HepG2 (cell line): Measurements from ENCODE around the gene ABCF1. TPM values are rescaled to one million over a fixed set of nuclear protein-coding genes. Genes with fewer than 3 reads are reported as not detected.

Experiments
- MAFF ChIP-seq: IDR thresholded peaks from 2 replicates; pipeline ENCODE4 v1.6.1; 2011; ENCODE audit warnings: low read depth, low read length, improper control_type of control experiment
- MEIS2 ChIP-seq: sonication (generic); formaldehyde crosslinking; IDR thresholded peaks from 2 replicates; pipeline ENCODE4 v1.9.0; 2021; ENCODE audit warnings: mild to moderate bottlenecking, missing genetic modification reagents
- MIXL1 ChIP-seq: IDR thresholded peaks from 2 replicates; pipeline ENCODE4 v1.6.1; 2016
- PLRG1 ChIP-seq: fragments of 450-650 bp; conservative IDR thresholded peaks from 2 replicates; pipeline ENCODE4 v1.6.1; 2016
- TCF12 ChIP-seq, 2 experiments: fragments of 450-650 bp in 1 of 2; sonication (generic) in 1 of 2; formaldehyde crosslinking in 1 of 2; IDR thresholded peaks; 2 replicates each; pipeline versions ENCODE4 v1.6.1 to v1.8.0; 2017 to 2022; ENCODE audit warnings: antibody characterized with exemption in 1 of 2, mild to moderate bottlenecking in 1 of 2, missing genetic modification reagents in 1 of 2, moderate library complexity in 1 of 2
- XBP1 ChIP-seq: sonication (generic); formaldehyde crosslinking; IDR thresholded peaks from 2 replicates; pipeline ENCODE4 v1.5.0; 2020; ENCODE audit warnings: missing genetic modification reagents
- ZFAT ChIP-seq: sonication (generic); formaldehyde crosslinking; conservative IDR thresholded peaks from 2 replicates; pipeline ENCODE4 v1.8.1; 2023; ENCODE audit warnings: missing genetic modification reagents, inconsistent platforms
- ZFP37 ChIP-seq: sonication (generic); formaldehyde crosslinking; IDR thresholded peaks from 2 replicates; pipeline ENCODE4 v1.4.0; 2020; ENCODE audit warnings: missing genetic modification reagents, borderline replicate concordance
- ZMYM4 ChIP-seq: sonication (generic); formaldehyde crosslinking; IDR thresholded peaks from 2 replicates; pipeline ENCODE4 v1.8.1; 2023; ENCODE audit warnings: mild to moderate bottlenecking, missing genetic modification reagents
- ZSCAN25 ChIP-seq: sonication (generic); formaldehyde crosslinking; IDR thresholded peaks from 2 replicates; pipeline ENCODE4 v1.8.0; 2022; ENCODE audit warnings: mild to moderate bottlenecking, missing genetic modification reagents
- polyA plus RNA-seq, 8 experiments: library from polyadenylated mRNA; depleted of rRNA in 3 of 8; stranded (reverse) in 7 of 8; unstranded in 1 of 8; fragments of >200 nt; fragmentation: Illumina TruSeq in 4 of 8; extraction: Trizol in 4 of 8; gene quantifications; 2 replicates each; pipeline versions ENCODE4 v1.2.1 to v1.2.3, GENCODE V29; 2011 to 2016; ENCODE audit warnings: low read depth in 4 of 8, missing spikeins in 1 of 8, mixed read lengths in 1 of 8; ENCODE audit not compliant: insufficient read depth in 1 of 8
- total RNA-seq, 5 experiments: library from RNA; depleted of rRNA; stranded (reverse); fragments of >200 nt; fragmentation: Illumina TruSeq; extraction: Trizol; gene quantifications; 2 replicates each; pipeline ENCODE4 v1.2.3, GENCODE V29; 2016; ENCODE audit warnings: low read depth in 1 of 5
- TF ChIP-seq, protein P1 (sequence below): sonication (generic); formaldehyde crosslinking; IDR thresholded peaks from 2 replicates; pipeline ENCODE4 v1.5.0; 2020; ENCODE audit warnings: mild to moderate bottlenecking, missing genetic modification reagents
- TF ChIP-seq, protein P2 (sequence below): sonication (generic); formaldehyde crosslinking; IDR thresholded peaks from 2 replicates; pipeline ENCODE4 v1.4.0; 2020; ENCODE audit warnings: mild to moderate bottlenecking, low read depth, missing genetic modification reagents
- TF ChIP-seq, protein P3 (sequence below): sonication (generic); formaldehyde crosslinking; IDR thresholded peaks from 2 replicates; pipeline ENCODE4 v1.4.0; 2020; ENCODE audit warnings: missing genetic modification reagents, borderline replicate concordance
- TF ChIP-seq, protein P4 (sequence below): sonication (generic); formaldehyde crosslinking; IDR thresholded peaks from 2 replicates; pipeline ENCODE4 v1.4.0; 2020; ENCODE audit warnings: mild to moderate bottlenecking, missing genetic modification reagents
- TF ChIP-seq, protein P5 (sequence below): sonication (generic); formaldehyde crosslinking; IDR thresholded peaks from 2 replicates; pipeline ENCODE4 v1.9.0; 2021; ENCODE audit warnings: missing genetic modification reagents, mild to moderate bottlenecking, borderline replicate concordance
- TF ChIP-seq, protein P6 (sequence below): sonication (generic); formaldehyde crosslinking; IDR thresholded peaks from 2 replicates; pipeline ENCODE4 v1.4.0; 2020; ENCODE audit warnings: missing genetic modification reagents, borderline replicate concordance
- TF ChIP-seq, protein P7 (sequence below): sonication (generic); formaldehyde crosslinking; conservative IDR thresholded peaks from 2 replicates; pipeline ENCODE4 v1.8.0; 2022; ENCODE audit warnings: missing genetic modification reagents

ABCF1 gene
- total and polyA plus RNA-seq, 2 of the 13 experiments (the other 11 are each of a cell fraction or from before 2014, with no cell fraction given): 25.4 to 98.9 TPM

DNA sequence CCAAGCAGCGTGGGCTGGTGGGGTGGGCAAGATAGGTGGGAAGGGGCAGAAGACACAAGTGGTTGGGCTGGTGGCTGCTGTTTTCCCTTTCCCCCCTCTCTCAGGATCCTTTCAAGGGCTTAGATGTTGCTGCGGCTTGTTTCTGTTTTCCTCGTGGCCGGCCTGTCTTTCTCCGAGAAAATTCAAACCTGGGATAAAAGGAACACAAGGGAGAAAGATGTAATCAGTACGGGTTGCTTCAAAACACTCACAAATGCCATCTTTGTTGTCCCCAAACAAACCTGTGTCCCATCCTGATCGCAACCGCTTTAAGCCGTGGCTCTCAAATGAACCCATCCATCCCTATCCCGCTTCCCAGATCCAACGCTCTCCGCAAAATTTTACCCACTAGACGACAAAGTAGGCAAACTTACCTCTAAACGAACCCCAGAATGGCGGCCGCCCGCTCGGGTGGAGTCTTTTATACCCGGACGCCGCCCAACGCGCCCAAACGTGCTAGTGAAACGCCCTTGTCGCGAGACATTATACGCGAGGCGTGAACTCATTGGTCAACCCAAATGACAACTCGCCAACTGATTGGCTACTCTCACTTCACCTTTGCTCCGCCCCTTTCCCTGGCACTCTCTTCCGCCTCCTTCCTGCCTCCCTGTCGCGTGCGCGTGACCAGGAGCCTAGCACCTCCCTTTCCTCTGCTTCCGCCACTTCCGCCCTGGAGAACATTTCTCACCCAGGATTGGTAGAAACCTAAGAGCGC, 45.7 kb downstream of the ABCF1 start, which contains the start of gene PPP1R10 (continued):
- TF ChIP-seq, protein P1, sequence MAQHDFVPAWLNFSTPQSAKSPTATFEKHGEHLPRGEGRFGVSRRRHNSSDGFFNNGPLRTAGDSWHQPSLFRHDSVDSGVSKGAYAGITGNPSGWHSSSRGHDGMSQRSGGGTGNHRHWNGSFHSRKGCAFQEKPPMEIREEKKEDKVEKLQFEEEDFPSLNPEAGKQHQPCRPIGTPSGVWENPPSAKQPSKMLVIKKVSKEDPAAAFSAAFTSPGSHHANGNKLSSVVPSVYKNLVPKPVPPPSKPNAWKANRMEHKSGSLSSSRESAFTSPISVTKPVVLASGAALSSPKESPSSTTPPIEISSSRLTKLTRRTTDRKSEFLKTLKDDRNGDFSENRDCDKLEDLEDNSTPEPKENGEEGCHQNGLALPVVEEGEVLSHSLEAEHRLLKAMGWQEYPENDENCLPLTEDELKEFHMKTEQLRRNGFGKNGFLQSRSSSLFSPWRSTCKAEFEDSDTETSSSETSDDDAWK (CRISPR knock-in tag): no peak
- TF ChIP-seq ZFP37 (CRISPR knock-in tag): no peak
- peak; percentile 75; the same call in 1 of the 2 replicates for TF ChIP-seq ZMYM4 (CRISPR knock-in tag)
- TF ChIP-seq, protein P2, sequence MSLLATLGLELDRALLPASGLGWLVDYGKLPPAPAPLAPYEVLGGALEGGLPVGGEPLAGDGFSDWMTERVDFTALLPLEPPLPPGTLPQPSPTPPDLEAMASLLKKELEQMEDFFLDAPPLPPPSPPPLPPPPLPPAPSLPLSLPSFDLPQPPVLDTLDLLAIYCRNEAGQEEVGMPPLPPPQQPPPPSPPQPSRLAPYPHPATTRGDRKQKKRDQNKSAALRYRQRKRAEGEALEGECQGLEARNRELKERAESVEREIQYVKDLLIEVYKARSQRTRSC (CRISPR knock-in tag): no peak
- TF ChIP-seq ZFAT (CRISPR knock-in tag): 0 out of 2 replicates have a peak, but pooled peaks have one; percentile 65
- TF ChIP-seq PLRG1: no peak
- TF ChIP-seq, protein P3, sequence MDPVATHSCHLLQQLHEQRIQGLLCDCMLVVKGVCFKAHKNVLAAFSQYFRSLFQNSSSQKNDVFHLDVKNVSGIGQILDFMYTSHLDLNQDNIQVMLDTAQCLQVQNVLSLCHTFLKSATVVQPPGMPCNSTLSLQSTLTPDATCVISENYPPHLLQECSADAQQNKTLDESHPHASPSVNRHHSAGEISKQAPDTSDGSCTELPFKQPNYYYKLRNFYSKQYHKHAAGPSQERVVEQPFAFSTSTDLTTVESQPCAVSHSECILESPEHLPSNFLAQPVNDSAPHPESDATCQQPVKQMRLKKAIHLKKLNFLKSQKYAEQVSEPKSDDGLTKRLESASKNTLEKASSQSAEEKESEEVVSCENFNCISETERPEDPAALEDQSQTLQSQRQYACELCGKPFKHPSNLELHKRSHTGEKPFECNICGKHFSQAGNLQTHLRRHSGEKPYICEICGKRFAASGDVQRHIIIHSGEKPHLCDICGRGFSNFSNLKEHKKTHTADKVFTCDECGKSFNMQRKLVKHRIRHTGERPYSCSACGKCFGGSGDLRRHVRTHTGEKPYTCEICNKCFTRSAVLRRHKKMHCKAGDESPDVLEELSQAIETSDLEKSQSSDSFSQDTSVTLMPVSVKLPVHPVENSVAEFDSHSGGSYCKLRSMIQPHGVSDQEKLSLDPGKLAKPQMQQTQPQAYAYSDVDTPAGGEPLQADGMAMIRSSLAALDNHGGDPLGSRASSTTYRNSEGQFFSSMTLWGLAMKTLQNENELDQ: no peak
- TF ChIP-seq MEIS2 (CRISPR knock-in tag): peak; percentile 75; the same call in 1 of the 2 replicates
- TF ChIP-seq, protein P4, sequence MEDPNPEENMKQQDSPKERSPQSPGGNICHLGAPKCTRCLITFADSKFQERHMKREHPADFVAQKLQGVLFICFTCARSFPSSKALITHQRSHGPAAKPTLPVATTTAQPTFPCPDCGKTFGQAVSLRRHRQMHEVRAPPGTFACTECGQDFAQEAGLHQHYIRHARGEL (CRISPR knock-in tag): no peak
- TF ChIP-seq ZSCAN25: peak; percentile 27; the same call in 1 of the 2 replicates
- TF ChIP-seq MIXL1 (CRISPR knock-in tag): peak; percentile 30; the same call in 1 of the 2 replicates
- TF ChIP-seq, protein P5, sequence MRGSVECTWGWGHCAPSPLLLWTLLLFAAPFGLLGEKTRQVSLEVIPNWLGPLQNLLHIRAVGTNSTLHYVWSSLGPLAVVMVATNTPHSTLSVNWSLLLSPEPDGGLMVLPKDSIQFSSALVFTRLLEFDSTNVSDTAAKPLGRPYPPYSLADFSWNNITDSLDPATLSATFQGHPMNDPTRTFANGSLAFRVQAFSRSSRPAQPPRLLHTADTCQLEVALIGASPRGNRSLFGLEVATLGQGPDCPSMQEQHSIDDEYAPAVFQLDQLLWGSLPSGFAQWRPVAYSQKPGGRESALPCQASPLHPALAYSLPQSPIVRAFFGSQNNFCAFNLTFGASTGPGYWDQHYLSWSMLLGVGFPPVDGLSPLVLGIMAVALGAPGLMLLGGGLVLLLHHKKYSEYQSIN: no peak
- no peak for TF ChIP-seq TCF12 (IDR thresholded peaks at IDR 0.05)
- TF ChIP-seq TCF12 (CRISPR knock-in tag; IDR thresholded peaks at IDR 0.05): peak; percentile 58; the same call in 1 of the 2 replicates
- TF ChIP-seq, protein P6, sequence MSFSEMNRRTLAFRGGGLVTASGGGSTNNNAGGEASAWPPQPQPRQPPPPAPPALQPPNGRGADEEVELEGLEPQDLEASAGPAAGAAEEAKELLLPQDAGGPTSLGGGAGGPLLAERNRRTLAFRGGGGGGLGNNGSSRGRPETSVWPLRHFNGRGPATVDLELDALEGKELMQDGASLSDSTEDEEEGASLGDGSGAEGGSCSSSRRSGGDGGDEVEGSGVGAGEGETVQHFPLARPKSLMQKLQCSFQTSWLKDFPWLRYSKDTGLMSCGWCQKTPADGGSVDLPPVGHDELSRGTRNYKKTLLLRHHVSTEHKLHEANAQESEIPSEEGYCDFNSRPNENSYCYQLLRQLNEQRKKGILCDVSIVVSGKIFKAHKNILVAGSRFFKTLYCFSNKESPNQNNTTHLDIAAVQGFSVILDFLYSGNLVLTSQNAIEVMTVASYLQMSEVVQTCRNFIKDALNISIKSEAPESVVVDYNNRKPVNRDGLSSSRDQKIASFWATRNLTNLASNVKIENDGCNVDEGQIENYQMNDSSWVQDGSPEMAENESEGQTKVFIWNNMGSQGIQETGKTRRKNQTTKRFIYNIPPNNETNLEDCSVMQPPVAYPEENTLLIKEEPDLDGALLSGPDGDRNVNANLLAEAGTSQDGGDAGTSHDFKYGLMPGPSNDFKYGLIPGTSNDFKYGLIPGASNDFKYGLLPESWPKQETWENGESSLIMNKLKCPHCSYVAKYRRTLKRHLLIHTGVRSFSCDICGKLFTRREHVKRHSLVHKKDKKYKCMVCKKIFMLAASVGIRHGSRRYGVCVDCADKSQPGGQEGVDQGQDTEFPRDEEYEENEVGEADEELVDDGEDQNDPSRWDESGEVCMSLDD (CRISPR knock-in tag): peak; percentile 56; the same call in 1 of the 2 replicates
- TF ChIP-seq MAFF: no peak
- TF ChIP-seq, protein P7, sequence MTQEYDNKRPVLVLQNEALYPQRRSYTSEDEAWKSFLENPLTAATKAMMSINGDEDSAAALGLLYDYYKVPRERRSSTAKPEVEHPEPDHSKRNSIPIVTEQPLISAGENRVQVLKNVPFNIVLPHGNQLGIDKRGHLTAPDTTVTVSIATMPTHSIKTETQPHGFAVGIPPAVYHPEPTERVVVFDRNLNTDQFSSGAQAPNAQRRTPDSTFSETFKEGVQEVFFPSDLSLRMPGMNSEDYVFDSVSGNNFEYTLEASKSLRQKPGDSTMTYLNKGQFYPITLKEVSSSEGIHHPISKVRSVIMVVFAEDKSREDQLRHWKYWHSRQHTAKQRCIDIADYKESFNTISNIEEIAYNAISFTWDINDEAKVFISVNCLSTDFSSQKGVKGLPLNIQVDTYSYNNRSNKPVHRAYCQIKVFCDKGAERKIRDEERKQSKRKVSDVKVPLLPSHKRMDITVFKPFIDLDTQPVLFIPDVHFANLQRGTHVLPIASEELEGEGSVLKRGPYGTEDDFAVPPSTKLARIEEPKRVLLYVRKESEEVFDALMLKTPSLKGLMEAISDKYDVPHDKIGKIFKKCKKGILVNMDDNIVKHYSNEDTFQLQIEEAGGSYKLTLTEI (CRISPR knock-in tag): no peak
- TF ChIP-seq XBP1: peak; percentile 90; the same call in 1 of the 2 replicates
